HG03280 (cell line): ENCODE data around the gene RHBDD3.
"Not testable (repeated sequence)": the region's sequence is repeated elsewhere in the genome, so short reads cannot be mapped to it uniquely, and the experiment has no call there.

ENCODE experiments used
- ATAC-seq: cut with Tn5 transposase; IDR thresholded peaks from one replicate; pipeline ENCODE4 v1.9.1; 2021; ENCODE audit warnings: mild to moderate bottlenecking, moderate library complexity; ENCODE audit not compliant: unreplicated experiment

RHBDD3 gene

GRCh38 chr22:29251981-29252911, 15.5 kb downstream of the RHBDD3 start:
- no peak for ATAC-seq

- ATAC-seq: no peak
Observed at GRCh38 chr22:29251265-29251664, 16.5 kb downstream of the RHBDD3 start.

DNA sequence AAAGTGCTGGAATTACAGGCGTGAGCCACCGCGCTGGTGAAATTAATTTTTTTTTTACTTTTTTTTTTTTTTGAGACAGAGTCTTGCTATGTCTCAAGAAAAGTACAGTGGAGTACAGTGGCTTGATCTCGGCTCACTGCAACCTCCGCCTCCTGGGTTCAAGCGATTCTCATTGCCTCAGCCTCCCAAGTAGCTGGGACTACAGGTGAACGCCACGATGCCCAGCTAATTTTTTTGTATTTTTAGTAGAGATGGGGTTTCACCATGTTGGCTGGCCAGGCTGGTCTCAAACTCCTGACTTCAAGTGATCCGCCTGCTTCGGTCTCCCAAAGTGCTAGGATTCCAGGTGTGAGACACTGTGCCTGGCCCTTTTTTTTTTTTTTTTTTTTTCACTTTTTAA, 19.9 kb downstream of the RHBDD3 start:
- ATAC-seq: not testable (repeated sequence)

GRCh38 chr22:29245626-29246385, 22.0 kb downstream of the RHBDD3 start:
- peak; percentile 50 for ATAC-seq

GRCh38 chr22:29244785-29245625, 22.8 kb downstream of the RHBDD3 start:
- ATAC-seq: no peak

- ATAC-seq: no peak
Observed at GRCh38 chr22:29243874-29244446, 23.8 kb downstream of the RHBDD3 start.

GRCh38 chr22:29240481-29240880, 27.3 kb downstream of the RHBDD3 start:
- not testable (repeated sequence) for ATAC-seq

DNA sequence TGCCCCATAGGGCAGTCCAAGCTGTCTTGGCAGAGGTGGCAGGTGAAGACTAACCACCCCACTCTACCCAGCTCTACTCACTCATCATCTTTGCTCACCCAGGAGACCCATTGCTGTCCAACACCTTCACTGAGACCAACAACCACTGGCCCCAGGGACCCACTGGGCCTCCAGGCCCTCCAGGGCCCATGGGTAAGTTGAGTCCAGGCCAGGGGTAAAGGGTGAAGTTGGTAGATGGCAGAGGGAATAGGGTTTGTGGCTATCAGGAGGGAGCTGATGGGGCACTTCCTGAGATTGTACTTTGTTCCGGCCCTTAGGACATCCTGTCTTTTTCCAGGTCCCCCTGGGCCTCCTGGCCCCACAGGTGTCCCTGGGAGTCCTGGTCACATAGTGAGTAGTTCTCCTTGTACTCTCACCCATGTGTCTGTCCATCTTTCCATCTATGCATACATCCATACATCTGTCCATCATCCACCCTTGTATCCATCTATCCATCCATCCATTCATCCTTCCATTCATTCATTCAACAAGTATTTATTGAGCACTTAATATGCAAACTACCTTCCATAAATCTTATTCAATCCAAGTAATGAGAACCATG, 34.4 kb downstream of the RHBDD3 start:
- ATAC-seq: no peak

GRCh38 chr22:29231971-29232959, 35.5 kb downstream of the RHBDD3 start:
- no peak for ATAC-seq

- no peak for ATAC-seq
Observed at GRCh38 chr22:29230972-29231875, 36.6 kb downstream of the RHBDD3 start.

GRCh38 chr22:29226351-29226981, 41.3 kb downstream of the RHBDD3 start:
- no peak for ATAC-seq

DNA sequence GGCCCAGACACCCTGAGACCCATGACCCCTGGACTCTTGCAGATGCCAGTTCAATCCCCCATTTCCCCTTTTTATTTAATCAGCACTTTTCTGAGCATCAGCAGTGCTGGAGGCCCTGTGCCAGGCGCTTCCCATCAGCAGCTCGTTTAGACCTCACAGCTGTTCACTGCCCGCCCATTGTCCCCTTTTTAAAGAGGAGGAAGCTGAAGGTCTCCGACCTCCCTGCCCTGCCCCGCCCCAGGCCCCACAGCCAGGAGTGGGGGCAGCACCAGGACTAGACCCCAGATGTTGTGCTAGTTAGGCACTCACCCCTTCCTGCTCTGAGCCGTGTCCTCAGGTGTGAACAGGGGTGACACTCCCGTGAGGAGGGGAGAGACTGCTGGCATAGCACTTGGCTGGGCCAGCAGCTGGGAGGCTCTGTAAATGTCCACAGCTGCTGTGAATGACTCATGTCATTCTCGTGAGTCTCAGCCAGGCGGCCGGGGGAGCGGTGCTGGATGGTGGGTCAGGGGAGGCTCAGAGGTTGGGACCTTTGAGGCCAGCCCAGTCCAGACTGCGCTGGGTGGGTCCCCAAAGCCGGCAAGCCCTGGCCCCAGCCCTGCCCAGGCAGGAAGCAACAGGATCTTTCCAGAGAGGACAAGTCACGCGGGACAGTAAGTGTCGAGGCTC, 42.2 kb downstream of the RHBDD3 start:
- ATAC-seq: no peak

GRCh38 chr22:29224859-29225410, 42.8 kb downstream of the RHBDD3 start:
- no peak for ATAC-seq

GRCh38 chr22:29224121-29224858, 43.5 kb downstream of the RHBDD3 start:
- ATAC-seq: no peak

GRCh38 chr22:29219881-29220670, 47.7 kb downstream of the RHBDD3 start:
- ATAC-seq: no peak
